Measurements from ENCODE around the gene TRPV4.

TRPV4 gene

DNA sequence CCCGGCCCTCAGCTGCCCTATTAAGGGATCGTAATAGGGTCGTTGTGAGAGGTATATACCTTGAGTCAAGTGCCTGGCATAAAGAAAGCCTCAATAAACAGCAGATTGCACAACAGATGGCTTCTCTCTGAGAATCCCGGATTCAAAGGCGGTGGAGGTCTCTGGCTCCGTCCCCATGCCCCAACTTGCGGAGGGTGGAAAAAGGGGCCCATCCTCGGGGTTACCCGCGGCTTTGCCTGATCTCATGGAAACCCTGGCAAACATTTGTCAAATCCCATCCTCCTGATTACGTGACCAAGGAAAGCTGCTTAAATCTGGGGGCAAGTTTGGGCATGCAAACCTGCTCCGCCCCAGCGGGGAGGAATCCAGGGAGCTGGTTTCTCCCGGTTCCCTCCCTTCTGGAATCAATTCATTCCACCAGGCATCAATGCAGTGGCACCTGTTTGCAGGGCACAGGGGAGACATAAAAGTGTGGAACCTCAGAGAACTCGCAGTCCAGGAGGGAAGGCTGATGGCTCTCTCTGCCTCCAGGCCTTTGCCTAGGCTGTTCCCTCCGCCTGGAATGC, 12.3 kb downstream of the TRPV4 start (continued):
- TF ChIP-seq ZEB2 (tag by site-specific recombination; IDR thresholded peaks at IDR 0.05) (peak; percentile 42; the same call in 1 of the 2 replicates), SCRT2 (tag by site-specific recombination; IDR thresholded peaks at IDR 0.05) (peak; percentile 98), ZNF174 (tag by site-specific recombination; IDR thresholded peaks at IDR 0.05) (no peak), ZBTB17 (tag by site-specific recombination; IDR thresholded peaks at IDR 0.05) (peak; percentile 77), ZNF416 (tag by site-specific recombination; IDR thresholded peaks at IDR 0.05) (no peak), WT1 (tag by site-specific recombination; IDR thresholded peaks at IDR 0.05) (peak; percentile 99), ZNF558 (tag by site-specific recombination; IDR thresholded peaks at IDR 0.05) (no peak), ZNF629 (tag by site-specific recombination; IDR thresholded peaks at IDR 0.05) (peak; percentile 68), ZNF132 (tag by site-specific recombination; IDR thresholded peaks at IDR 0.05; ENCODE audit: borderline replicate concordance) (no peak), ZNF510 (tag by site-specific recombination; IDR thresholded peaks at IDR 0.05; ENCODE audit: insufficient replicate concordance) (no peak)
- TF ChIP-seq, protein P1, sequence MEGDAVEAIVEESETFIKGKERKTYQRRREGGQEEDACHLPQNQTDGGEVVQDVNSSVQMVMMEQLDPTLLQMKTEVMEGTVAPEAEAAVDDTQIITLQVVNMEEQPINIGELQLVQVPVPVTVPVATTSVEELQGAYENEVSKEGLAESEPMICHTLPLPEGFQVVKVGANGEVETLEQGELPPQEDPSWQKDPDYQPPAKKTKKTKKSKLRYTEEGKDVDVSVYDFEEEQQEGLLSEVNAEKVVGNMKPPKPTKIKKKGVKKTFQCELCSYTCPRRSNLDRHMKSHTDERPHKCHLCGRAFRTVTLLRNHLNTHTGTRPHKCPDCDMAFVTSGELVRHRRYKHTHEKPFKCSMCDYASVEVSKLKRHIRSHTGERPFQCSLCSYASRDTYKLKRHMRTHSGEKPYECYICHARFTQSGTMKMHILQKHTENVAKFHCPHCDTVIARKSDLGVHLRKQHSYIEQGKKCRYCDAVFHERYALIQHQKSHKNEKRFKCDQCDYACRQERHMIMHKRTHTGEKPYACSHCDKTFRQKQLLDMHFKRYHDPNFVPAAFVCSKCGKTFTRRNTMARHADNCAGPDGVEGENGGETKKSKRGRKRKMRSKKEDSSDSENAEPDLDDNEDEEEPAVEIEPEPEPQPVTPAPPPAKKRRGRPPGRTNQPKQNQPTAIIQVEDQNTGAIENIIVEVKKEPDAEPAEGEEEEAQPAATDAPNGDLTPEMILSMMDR (tag by site-specific recombination; IDR thresholded peaks at IDR 0.05), result no peak
- TF ChIP-seq, protein P2, sequence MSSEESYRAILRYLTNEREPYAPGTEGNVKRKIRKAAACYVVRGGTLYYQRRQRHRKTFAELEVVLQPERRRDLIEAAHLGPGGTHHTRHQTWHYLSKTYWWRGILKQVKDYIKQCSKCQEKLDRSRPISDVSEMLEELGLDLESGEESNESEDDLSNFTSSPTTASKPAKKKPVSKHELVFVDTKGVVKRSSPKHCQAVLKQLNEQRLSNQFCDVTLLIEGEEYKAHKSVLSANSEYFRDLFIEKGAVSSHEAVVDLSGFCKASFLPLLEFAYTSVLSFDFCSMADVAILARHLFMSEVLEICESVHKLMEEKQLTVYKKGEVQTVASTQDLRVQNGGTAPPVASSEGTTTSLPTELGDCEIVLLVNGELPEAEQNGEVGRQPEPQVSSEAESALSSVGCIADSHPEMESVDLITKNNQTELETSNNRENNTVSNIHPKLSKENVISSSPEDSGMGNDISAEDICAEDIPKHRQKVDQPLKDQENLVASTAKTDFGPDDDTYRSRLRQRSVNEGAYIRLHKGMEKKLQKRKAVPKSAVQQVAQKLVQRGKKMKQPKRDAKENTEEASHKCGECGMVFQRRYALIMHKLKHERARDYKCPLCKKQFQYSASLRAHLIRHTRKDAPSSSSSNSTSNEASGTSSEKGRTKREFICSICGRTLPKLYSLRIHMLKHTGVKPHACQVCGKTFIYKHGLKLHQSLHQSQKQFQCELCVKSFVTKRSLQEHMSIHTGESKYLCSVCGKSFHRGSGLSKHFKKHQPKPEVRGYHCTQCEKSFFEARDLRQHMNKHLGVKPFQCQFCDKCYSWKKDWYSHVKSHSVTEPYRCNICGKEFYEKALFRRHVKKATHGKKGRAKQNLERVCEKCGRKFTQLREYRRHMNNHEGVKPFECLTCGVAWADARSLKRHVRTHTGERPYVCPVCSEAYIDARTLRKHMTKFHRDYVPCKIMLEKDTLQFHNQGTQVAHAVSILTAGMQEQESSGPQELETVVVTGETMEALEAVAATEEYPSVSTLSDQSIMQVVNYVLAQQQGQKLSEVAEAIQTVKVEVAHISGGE (tag by site-specific recombination; conservative IDR thresholded peaks at IDR 0.05; ENCODE audit: low read depth), result peak; percentile 68
- TF ChIP-seq, protein P3, sequence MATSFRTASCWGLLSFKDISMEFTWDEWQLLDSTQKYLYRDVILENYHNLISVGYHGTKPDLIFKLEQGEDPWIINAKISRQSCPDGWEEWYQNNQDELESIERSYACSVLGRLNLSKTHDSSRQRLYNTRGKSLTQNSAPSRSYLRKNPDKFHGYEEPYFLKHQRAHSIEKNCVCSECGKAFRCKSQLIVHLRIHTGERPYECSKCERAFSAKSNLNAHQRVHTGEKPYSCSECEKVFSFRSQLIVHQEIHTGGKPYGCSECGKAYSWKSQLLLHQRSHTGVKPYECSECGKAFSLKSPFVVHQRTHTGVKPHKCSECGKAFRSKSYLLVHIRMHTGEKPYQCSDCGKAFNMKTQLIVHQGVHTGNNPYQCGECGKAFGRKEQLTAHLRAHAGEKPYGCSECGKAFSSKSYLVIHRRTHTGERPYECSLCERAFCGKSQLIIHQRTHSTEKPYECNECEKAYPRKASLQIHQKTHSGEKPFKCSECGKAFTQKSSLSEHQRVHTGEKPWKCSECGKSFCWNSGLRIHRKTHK (tag by site-specific recombination; IDR thresholded peaks at IDR 0.05), result no peak
- TF ChIP-seq, protein P4, sequence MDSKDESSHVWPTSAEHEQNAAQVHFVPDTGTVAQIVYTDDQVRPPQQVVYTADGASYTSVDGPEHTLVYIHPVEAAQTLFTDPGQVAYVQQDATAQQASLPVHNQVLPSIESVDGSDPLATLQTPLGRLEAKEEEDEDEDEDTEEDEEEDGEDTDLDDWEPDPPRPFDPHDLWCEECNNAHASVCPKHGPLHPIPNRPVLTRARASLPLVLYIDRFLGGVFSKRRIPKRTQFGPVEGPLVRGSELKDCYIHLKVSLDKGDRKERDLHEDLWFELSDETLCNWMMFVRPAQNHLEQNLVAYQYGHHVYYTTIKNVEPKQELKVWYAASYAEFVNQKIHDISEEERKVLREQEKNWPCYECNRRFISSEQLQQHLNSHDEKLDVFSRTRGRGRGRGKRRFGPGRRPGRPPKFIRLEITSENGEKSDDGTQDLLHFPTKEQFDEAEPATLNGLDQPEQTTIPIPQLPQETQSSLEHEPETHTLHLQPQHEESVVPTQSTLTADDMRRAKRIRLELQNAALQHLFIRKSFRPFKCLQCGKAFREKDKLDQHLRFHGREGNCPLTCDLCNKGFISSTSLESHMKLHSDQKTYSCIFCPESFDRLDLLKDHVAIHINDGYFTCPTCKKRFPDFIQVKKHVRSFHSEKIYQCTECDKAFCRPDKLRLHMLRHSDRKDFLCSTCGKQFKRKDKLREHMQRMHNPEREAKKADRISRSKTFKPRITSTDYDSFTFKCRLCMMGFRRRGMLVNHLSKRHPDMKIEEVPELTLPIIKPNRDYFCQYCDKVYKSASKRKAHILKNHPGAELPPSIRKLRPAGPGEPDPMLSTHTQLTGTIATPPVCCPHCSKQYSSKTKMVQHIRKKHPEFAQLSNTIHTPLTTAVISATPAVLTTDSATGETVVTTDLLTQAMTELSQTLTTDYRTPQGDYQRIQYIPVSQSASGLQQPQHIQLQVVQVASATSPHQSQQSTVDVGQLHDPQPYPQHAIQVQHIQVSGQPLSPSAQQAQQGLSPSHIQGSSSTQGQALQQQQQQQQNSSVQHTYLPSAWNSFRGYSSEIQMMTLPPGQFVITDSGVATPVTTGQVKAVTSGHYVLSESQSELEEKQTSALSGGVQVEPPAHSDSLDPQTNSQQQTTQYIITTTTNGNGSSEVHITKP (tag by site-specific recombination; IDR thresholded peaks at IDR 0.05), result peak; percentile 90
- TF ChIP-seq, protein P5, sequence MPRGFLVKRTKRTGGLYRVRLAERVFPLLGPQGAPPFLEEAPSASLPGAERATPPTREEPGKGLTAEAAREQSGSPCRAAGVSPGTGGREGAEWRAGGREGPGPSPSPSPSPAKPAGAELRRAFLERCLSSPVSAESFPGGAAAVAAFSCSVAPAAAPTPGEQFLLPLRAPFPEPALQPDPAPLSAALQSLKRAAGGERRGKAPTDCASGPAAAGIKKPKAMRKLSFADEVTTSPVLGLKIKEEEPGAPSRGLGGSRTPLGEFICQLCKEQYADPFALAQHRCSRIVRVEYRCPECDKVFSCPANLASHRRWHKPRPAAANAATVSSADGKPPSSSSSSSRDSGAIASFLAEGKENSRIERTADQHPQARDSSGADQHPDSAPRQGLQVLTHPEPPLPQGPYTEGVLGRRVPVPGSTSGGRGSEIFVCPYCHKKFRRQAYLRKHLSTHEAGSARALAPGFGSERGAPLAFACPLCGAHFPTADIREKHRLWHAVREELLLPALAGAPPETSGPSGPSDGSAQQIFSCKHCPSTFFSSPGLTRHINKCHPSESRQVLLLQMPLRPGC (tag by site-specific recombination; IDR thresholded peaks at IDR 0.05), result peak; percentile 47; the same call in 1 of the 2 replicates
